GM18858 (cell line): ENCODE data around the gene CCDC43.
"Not testable (repeated sequence)": the region's sequence is repeated elsewhere in the genome, so short reads cannot be mapped to it uniquely, and the experiment has no call there.

ENCODE experiments used
- ATAC-seq: cut with Tn5 transposase; IDR thresholded peaks from one replicate; pipeline ENCODE4 v1.9.1; 2021; ENCODE audit not compliant: unreplicated experiment

CCDC43 gene

GRCh38 chr17:44672479-44673093 lies 17.0 kb downstream of the CCDC43 start:
- no peak for ATAC-seq

DNA sequence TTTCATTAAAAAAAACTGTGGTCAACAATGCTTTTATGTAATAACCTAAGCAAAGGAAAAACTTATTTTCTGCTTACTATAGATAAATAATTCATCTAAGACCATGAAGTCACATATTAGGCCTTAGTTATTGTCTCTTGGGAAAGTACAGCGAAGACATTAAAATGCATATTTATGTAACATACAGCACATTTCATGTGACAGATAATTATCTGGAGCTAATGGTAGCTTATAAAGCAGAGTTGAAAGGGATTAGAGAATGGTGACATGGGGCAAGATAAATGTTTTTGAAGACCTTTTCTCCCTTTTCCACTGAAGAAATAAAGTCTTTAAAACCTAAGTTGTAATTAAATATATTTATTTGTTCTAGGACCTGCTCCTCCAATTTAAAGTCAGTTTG lies 23.6 kb downstream of the CCDC43 start:
- ATAC-seq, result no peak

- ATAC-seq, result no peak
These were observed 24.7 kb downstream of the CCDC43 start for GRCh38 chr17:44664867-44665266.

DNA sequence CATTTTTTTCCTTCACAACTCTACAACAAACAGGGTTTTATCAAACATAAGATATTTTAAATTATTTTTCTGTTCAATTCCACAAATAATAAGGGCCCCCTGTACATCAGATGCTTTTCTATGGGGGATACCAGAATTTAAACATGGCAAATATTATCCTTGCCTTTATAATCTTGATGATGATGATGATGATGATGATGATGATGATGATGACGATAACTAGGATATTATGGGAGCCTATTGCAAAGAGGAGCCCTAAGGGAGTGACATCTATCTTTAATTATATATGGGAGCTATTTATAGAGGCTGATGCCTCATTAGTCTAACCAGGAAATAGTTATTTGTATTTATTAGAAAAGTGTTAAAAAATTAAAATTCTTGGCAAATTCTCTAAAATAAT lies 26.5 kb downstream of the CCDC43 start:
- no peak for ATAC-seq

DNA sequence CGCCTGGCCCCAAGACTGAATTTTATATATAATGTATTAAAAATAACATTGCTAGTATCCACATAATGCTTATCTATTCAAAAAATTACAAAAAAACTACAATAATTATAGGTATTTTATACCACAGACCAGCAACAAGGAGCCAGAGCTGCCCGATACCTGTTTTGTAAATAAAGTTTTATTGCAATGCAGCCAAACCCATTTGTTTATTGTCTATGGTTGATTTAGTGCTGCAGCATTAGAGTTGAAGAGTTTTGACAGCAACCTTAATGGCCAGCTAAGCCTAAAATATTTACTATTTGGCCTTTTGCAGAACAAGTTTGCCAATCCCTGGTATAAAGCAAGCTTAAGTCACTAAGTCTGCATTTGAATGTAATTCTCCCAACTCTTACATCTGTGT lies 27.7 kb downstream of the CCDC43 start:
- ATAC-seq, result no peak

DNA sequence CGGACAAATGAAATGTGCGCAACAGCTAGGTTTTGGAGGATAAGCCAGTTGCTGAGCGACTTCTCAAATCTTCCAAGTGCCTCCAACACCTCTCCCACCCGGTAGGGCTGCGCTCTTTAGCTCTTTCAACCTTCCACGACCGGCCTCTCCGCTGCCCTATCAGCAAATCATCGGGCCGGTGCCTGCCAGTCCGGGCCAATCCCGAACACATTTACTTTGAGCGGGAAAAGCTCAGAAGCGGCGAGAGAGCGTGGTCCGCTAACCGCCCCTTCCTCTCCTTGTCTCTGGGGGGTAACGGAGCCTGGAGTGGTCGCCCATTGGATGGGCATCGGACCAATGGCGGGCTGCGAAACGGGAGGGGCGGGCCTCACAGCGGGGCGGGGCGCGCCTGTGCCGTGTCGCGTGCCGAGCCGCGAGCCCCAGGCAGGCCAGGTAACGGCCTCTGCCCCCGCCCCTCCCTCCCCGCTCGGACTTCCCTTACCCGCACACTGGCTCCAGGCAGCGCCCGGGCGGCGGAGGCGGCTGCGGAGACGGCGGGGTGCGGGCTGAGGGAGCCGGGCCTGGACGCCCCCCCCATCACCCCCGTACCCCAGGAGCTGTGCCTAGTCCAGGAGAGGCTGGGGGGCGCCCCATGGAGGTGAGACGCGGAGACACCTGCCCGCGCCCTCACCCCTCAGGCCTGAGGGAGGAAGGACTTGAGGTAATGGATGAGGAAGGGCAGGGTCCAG lies 33.4 kb downstream of the CCDC43 start, which contains the start of gene MEIOC:
MEIOC (plus strand) TSS at position 486 of the 728 bp plus-strand sequence; CDS start at position 632, 146 bp downstream.
- ATAC-seq, result no peak

- no peak for ATAC-seq
These were observed 35.6 kb downstream of the CCDC43 start for GRCh38 chr17:44653954-44654353.

GRCh38 chr17:44653384-44653783 lies 36.2 kb downstream of the CCDC43 start:
- no peak for ATAC-seq

- no peak for ATAC-seq
These were observed 36.8 kb downstream of the CCDC43 start for GRCh38 chr17:44652727-44653126.

DNA sequence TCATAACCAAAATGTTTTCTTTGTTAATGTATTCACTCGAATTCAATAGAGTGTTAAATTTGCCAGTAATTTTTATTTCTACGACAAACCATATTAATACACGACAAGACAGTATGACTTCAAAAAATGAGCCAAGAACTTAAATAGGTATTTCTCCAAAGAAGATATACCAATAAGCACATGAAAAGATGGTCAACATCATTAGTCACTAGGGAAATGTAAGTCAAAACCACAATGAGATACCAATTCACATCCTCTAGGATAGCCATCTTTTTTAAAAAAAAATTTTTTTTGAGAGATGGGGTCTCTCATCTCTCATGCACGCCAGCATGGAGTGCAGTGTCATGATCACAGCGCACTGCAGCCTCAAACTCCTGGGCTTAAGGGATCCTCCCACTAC lies 38.3 kb downstream of the CCDC43 start:
- ATAC-seq, result no peak

DNA sequence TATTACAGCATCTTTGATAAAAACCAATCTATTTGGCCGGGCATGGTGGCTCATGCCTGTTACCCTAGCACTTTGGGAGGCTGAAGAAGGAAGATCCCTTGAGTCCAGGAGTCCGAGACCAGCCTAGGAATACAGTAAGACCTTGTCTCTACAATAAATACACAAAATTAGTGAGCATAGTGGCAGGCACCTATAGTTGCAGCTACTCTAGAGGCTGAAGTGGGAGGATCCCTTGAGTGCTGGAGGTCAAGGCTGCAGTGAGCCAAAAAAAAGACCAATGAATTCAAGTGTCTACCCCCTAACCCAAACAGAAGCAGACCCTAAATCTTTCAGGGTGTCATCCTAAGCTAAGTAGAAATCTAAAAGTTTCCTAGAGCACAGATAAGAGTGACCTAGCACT lies 40.6 kb downstream of the CCDC43 start:
- no peak for ATAC-seq

DNA sequence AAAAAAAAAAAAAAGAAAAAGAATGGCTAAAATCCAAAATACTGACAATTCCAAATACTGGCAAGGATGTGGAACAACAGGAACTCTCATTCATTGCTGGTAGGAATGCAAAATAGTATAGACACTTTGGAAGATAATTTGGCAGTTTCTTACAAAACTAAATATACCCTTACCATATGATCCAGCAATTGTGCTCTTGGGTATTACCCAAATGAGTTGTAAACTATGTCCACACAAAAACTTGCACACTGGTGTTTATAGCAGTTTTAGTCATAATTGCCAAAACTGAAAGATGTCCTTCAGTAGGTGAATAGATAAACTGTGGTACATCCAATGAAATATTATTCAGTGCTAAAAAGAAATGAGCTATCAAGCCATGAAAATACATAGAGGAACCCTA lies 41.8 kb downstream of the CCDC43 start:
- no peak for ATAC-seq

DNA sequence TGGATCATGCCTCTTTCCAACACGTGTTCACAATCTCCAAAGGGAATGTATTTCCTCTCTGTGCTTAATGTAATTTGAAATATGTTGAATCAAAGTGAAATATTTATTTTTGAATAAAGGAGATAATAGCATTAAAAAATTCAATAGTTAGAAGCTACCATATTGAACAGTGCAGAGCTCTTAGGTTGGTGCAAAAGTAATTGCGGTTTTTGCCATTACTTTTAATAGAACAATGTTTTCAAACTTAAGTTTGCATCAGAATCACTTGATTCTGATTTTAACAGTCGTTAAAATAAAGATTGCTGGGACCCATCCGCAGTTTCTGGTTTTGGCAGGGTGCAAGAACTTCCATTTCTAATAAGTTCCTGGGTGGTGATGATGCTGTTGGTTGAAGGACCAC lies 43.3 kb downstream of the CCDC43 start:
- no peak for ATAC-seq

GRCh38 chr17:44645341-44645740 lies 44.2 kb downstream of the CCDC43 start:
- no peak for ATAC-seq

GRCh38 chr17:44642834-44643233 lies 46.7 kb downstream of the CCDC43 start:
- no peak for ATAC-seq

- ATAC-seq, result no peak
These were observed 52.5 kb downstream of the CCDC43 start for GRCh38 chr17:44637066-44637465.

DNA sequence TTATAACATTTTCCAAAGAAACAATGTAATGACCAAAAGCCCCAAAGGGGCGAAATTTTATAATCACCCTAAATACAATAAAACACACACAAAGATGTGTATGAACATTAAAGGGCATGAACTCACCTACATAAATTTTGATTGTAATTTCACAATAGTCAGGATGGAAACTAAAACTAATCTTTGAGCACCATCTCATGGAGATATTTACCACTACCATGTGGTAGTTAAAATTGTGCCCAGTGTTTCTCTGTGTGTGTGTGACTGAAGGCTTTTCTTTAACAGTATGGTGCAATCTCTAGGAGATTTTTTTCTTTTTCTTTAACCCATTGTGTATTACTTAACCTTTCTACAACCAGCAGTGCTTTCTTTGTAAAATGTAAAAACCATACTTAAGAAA lies 53.0 kb downstream of the CCDC43 start:
- ATAC-seq, result no peak

DNA sequence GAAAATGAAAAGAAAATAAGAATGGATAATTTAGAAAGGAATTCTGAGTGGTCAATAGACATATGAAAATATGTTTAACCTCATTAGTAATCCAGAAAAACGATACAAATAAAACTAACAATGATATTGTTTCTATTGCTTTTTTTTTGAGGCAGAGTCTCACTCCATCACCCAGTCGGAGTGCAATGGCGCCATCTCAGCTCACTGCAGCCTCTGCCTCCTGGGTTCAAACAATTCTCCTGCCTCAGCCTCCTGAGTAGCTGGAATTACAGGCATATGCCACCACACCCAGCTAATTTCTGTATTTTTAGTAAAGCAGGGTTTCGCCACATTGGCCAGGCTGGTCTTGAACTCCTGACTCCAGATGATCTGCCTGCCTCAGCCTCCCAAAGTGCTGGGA lies 55.2 kb downstream of the CCDC43 start:
- not testable (repeated sequence) for ATAC-seq

DNA sequence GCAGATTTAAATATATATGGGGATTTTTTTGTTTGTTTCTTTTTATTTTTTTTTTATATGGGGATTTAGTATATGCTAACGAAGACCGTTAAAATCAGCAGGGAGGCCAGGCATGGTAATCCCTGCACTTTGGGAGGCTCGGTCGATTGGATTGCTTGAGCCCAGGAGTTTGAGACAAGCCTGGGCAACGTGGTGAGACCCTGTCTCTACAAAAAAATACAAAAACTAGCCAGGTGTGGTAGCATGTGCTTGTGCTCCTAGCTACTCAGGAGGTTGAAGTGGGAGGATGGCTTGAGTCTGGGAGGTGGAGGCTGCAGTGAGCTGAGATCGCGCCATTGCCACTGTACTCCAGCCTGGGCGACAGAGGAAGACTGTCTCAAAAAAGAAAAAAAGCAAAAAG lies 55.6 kb downstream of the CCDC43 start:
- no peak for ATAC-seq

- no peak for ATAC-seq
These were observed 58.9 kb downstream of the CCDC43 start for GRCh38 chr17:44630703-44631102.

GRCh38 chr17:44629314-44629713 lies 60.3 kb downstream of the CCDC43 start:
- ATAC-seq, result no peak

DNA sequence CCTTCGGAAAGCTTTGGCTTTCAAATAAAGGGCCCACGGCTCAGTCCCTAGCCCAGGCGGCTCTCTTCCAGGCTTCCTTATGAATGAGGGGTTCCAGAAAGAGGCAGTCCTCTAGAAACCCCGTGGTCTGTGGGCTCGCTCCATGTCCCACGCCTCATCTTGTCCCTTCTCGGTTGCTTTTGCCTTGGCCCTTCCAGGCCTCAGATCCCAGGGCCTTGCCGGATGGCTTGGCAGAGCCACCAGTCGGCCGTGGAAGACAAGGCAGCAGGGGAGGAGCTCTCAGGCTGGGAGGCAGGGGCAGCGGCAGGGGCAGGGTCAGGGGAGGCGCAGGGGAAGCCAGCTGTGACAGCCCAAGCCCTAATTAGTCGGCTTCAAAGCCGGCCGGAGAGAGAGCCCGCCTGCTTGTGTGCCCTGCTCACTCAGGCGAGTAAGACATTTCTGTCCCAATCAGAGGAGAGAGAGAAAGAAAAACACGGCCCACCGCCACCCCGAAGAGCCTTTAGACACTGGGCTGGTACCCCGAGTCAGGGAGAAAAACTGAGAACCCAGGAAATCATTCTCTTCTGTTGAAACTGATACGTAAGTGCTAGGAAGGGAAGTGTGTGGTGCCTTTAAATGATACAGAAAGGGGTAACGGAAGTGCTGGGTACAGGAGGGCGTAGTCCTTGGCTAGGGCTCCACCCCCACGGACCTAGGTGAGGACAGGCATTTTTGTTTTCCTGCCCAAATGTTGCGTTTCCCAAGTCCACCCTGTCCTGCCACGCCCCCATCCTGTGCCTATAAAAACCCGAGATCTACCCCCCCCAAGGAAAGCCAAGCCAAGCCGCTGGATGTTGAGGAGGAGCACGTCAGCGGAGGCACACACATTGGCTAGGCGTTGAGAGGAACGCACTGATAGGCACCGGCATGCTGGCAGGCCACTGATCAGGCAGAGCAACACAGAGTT lies 61.1 kb downstream of the CCDC43 start:
- no peak for ATAC-seq
